Neuronal stem cell (in vitro differentiated cells): ENCODE measurements around the gene BCL11B.

Experiments
- DNase-seq: peaks from one replicate; pipeline ENCODE4 v3.0.0-alpha.2; 2013; ENCODE audit warnings: low spot score
- H2AFZ ChIP-seq: one replicate; pipeline ENCODE4 v1.6.1; 2013; ENCODE audit warnings: mild to moderate bottlenecking, low read length, inconsistent platforms
- H2AK5ac ChIP-seq: 2 replicates; pipeline ENCODE4 v1.6.1; 2013; ENCODE audit warnings: low read depth, mild to moderate bottlenecking, inconsistent platforms, low read length, moderate library complexity, mixed read lengths
- H2BK120ac ChIP-seq: 2 replicates; pipeline ENCODE4 v1.6.1; 2013; ENCODE audit warnings: low read depth, mild to moderate bottlenecking, inconsistent platforms, low read length, moderate library complexity, mixed read lengths
- H2BK12ac ChIP-seq: one replicate; pipeline ENCODE4 v1.6.1; 2013; ENCODE audit warnings: low read length, inconsistent platforms
- H2BK15ac ChIP-seq: 2 replicates; pipeline ENCODE4 v1.6.1; 2013; ENCODE audit warnings: mild to moderate bottlenecking, low read length, inconsistent platforms, mixed read lengths
- H2BK5ac ChIP-seq: one replicate; pipeline ENCODE4 v1.6.1; 2013; ENCODE audit warnings: inconsistent platforms, mild to moderate bottlenecking, low read length, moderate library complexity
- H3K14ac ChIP-seq: one replicate; pipeline ENCODE4 v1.6.1; 2013; ENCODE audit warnings: low read length, inconsistent platforms
- H3K18ac ChIP-seq: 2 replicates; pipeline ENCODE4 v1.6.1; 2013; ENCODE audit warnings: low read length, inconsistent platforms
- H3K23ac ChIP-seq: 2 replicates; pipeline ENCODE4 v1.6.1; 2013; ENCODE audit warnings: low read depth, mild to moderate bottlenecking, mixed read lengths, low read length, inconsistent platforms; ENCODE audit not compliant: poor library complexity
- H3K27ac ChIP-seq: replicated peaks from 3 replicates; pipeline ENCODE4 v1.5.1; 2013; ENCODE audit warnings: low read length, inconsistent platforms
- H3K27me3 ChIP-seq, 3 experiments: 2 replicates each; pipeline ENCODE4 v1.6.1; 2013; ENCODE audit warnings: low read length in 3 of 3, mild to moderate bottlenecking in 2 of 3, inconsistent platforms in 1 of 3, low read depth in 1 of 3, mixed read lengths in 1 of 3, moderate library complexity in 1 of 3; ENCODE audit not compliant: control insufficient read depth in 3 of 3, insufficient read depth in 3 of 3
- H3K36me3 ChIP-seq, 2 donors: replicated peaks in 1 of 2; 2 replicates each; pipeline ENCODE4 v1.6.1; 2013; ENCODE audit warnings: low read length in 2 of 2; ENCODE audit not compliant: control insufficient read depth in 2 of 2, insufficient read depth in 2 of 2
- H3K4ac ChIP-seq: 2 replicates; pipeline ENCODE4 v1.6.1; 2013; ENCODE audit warnings: inconsistent platforms, mild to moderate bottlenecking, low read length, moderate library complexity
- H3K4me1 ChIP-seq, 2 donors: 1 replicate in 1 of 2; 2 replicates in 1 of 2; pipeline ENCODE4 v1.6.1; 2013; ENCODE audit warnings: low read length in 2 of 2, low read depth in 1 of 2; ENCODE audit not compliant: control insufficient read depth in 2 of 2, insufficient read depth in 1 of 2
- H3K4me2 ChIP-seq: one replicate; pipeline ENCODE4 v1.6.1; 2013; ENCODE audit warnings: mild to moderate bottlenecking, low read length, inconsistent platforms; ENCODE audit not compliant: insufficient read depth, poor library complexity, severe bottlenecking
- H3K4me3 ChIP-seq, 2 donors: 2 replicates each; pipeline ENCODE4 v1.5.1; 2013; ENCODE audit warnings: low read length in 2 of 2, mild to moderate bottlenecking in 2 of 2, inconsistent platforms in 1 of 2, moderate library complexity in 1 of 2
- H3K79me1 ChIP-seq: one replicate; pipeline ENCODE4 v1.6.1; 2013; ENCODE audit warnings: low read depth, mild to moderate bottlenecking, inconsistent platforms, low read length, moderate library complexity
- H3K9ac ChIP-seq: one replicate; pipeline ENCODE4 v1.6.1; 2013; ENCODE audit warnings: mild to moderate bottlenecking, low read depth, low read length, inconsistent platforms; ENCODE audit not compliant: poor library complexity
- H3K9me3 ChIP-seq, 2 donors: replicated peaks in 1 of 2; 2 replicates each; pipeline versions ENCODE3 to v1.6.1; 2013; ENCODE audit warnings: low read length in 2 of 2, mild to moderate bottlenecking in 2 of 2, inconsistent platforms in 1 of 2, low read depth in 1 of 2, mixed read lengths in 1 of 2, moderate library complexity in 1 of 2; ENCODE audit not compliant: control insufficient read depth in 2 of 2, insufficient read depth in 1 of 2
- H4K8ac ChIP-seq: one replicate; pipeline ENCODE4 v1.6.1; 2013; ENCODE audit warnings: low read depth, mild to moderate bottlenecking, inconsistent platforms, low read length, moderate library complexity
- H4K91ac ChIP-seq: one replicate; pipeline ENCODE4 v1.6.1; 2013; ENCODE audit warnings: low read length, low read depth, mild to moderate bottlenecking, inconsistent platforms; ENCODE audit not compliant: poor library complexity
- WGBS, 2 donors: extraction: QIAGEN DNeasy Blood & Tissue Kit; methylation state at CpG; one replicate each; pipeline ENCODE4 v1.1.7; 2013; ENCODE audit warnings: missing lambda C conversion rate in 2 of 2, mixed read lengths in 1 of 2; ENCODE audit not compliant: insufficient read length in 2 of 2, insufficient replicate concordance in 1 of 2; ENCODE audit errors: extremely low coverage in 2 of 2; 5-methylcytosine and 5-hydroxymethylcytosine counted together

BCL11B gene

GRCh38 chr14:99260587-99261551, 11.1 kb downstream of the BCL11B start:
- H3K23ac ChIP-seq = no peak overlapping the region
- no peak overlapping the region for H3K27ac ChIP-seq
- H3K79me1 ChIP-seq = no peaks in the 10 kb centered on the region
- no peak overlapping the region for H2BK5ac ChIP-seq
- H4K8ac ChIP-seq = no peak overlapping the region
- H3K4ac ChIP-seq = no peak overlapping the region
- no peaks in the 10 kb centered on the region for H3K36me3 ChIP-seq
- no peak overlapping the region for H2AFZ ChIP-seq
- H3K18ac ChIP-seq = no peak overlapping the region
- H3K4me1 ChIP-seq = peaks cover 0 to 9% of the 10 kb centered on the region in 2 donors
- no peak overlapping the region for H2BK120ac ChIP-seq
- WGBS, 2 donors = no CpG with 5 or more reads among the region's 20 CpGs
- H3K27me3 ChIP-seq = peaks cover 0 to 100% (median 9%) of the 10 kb centered on the region in 3 experiments
- no peak overlapping the region for H3K4me3 ChIP-seq
- H3K4me2 ChIP-seq = no peak overlapping the region
- no peak overlapping the region for H4K91ac ChIP-seq
- H3K14ac ChIP-seq = no peak overlapping the region
- H2BK15ac ChIP-seq = no peak overlapping the region
- no peaks in the 10 kb centered on the region for H3K9me3 ChIP-seq
- H3K9ac ChIP-seq = no peak overlapping the region
- H2BK12ac ChIP-seq = no peak overlapping the region
- no peak for DNase-seq
- no peak overlapping the region for H2AK5ac ChIP-seq

- Histone ChIP-seq H3K79me1 (no peaks in the 10 kb centered on the region), H3K18ac (no peak overlapping the region), H3K4me1 (peaks cover 0 to 9% of the 10 kb centered on the region in 2 donors), H2BK15ac (no peak overlapping the region), H3K36me3 (no peaks in the 10 kb centered on the region), H2AFZ (no peak overlapping the region), H3K9me3 (no peaks in the 10 kb centered on the region), H2BK12ac (no peak overlapping the region), H3K27ac (no peak overlapping the region), H3K9ac (no peak overlapping the region), H4K8ac (no peak overlapping the region), H2BK120ac (no peak overlapping the region), H3K14ac (no peak overlapping the region), H3K4me2 (no peak overlapping the region), H3K4ac (no peak overlapping the region), H2AK5ac (no peak overlapping the region), H3K4me3 (no peak overlapping the region), H3K27me3 (peaks cover 0 to 100% (median 6%) of the 10 kb centered on the region in 3 experiments), H2BK5ac (no peak overlapping the region), H3K23ac (no peak overlapping the region), H4K91ac (no peak overlapping the region)
- WGBS, 2 donors = no CpG with 5 or more reads among the region's 9 CpGs
- no peak for DNase-seq
These were observed 11.9 kb downstream of the BCL11B start for GRCh38 chr14:99260116-99260515.

DNA sequence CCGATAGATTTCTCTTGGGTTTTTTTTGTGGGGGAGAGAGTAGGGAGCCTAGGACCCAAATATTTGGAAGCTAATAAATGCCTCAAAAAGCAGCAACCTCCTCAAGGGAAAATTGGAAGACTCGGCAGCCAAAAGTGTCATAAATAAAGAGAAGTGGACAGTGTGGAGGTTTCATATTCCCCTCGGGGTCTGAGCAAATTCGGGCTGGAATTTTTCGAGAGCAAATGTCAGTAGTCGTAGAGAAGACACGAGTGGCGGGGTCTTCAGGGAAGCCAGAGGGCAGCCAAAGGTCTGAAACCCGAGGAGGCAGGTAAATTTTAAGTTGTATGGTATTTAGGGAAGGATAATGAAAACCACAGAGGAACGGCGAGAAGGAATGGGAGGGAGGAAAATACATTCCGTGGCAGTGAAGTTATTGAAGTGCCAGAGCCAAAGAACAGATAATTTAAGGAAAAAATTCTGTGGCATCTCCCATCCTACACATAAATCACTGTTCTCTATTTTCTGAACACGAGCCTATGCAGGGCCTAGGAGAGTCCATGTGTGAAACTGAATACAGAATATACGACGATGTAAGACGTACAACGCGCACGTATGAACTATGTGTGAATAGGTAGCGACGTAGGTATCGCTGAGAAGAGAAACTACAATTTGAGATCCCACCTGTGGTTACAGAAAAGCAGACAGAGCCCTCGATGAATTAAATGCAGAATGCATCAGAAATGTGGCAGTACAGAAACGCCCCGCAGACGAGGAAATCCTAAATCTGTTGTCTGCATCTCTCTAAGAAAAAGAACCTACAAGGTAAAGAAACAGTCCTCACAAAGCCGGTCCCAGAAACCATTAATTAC, 12.9 kb downstream of the BCL11B start:
- H2BK12ac ChIP-seq = no peak overlapping the region
- H2BK120ac ChIP-seq = no peak overlapping the region
- H3K27ac ChIP-seq = no peak overlapping the region
- H4K91ac ChIP-seq = no peak overlapping the region
- no peak for DNase-seq
- no peaks in the 10 kb centered on the region for H3K9me3 ChIP-seq
- no peak overlapping the region for H3K9ac ChIP-seq
- H3K4me1 ChIP-seq = peaks cover 0 to 9% of the 10 kb centered on the region in 2 donors
- H3K14ac ChIP-seq = no peak overlapping the region
- no peak overlapping the region for H2AK5ac ChIP-seq
- peaks cover 0 to 100% (median 5%) of the 10 kb centered on the region in 3 experiments for H3K27me3 ChIP-seq
- H2BK15ac ChIP-seq = no peak overlapping the region
- no peak overlapping the region for H3K4ac ChIP-seq
- H4K8ac ChIP-seq = no peak overlapping the region
- H3K4me3 ChIP-seq = no peak overlapping the region
- no peaks in the 10 kb centered on the region for H3K79me1 ChIP-seq
- no peak overlapping the region for H3K18ac ChIP-seq
- H2AFZ ChIP-seq = no peak overlapping the region
- H2BK5ac ChIP-seq = no peak overlapping the region
- H3K23ac ChIP-seq = no peak overlapping the region
- no CpG with 5 or more reads among the region's 27 CpGs for WGBS, 2 donors
- H3K36me3 ChIP-seq = no peaks in the 10 kb centered on the region
- no peak overlapping the region for H3K4me2 ChIP-seq
